Activated T-cell treated with anti-CD3 and anti-CD28 coated beads for 1 hour (primary cell): ENCODE measurements around the gene STK24.

Source experiments
- DNase-seq: peaks from one replicate; pipeline ENCODE4 v3.0.0-alpha.2; 2020; ENCODE audit warnings: low read depth

Gene STK24

DNA sequence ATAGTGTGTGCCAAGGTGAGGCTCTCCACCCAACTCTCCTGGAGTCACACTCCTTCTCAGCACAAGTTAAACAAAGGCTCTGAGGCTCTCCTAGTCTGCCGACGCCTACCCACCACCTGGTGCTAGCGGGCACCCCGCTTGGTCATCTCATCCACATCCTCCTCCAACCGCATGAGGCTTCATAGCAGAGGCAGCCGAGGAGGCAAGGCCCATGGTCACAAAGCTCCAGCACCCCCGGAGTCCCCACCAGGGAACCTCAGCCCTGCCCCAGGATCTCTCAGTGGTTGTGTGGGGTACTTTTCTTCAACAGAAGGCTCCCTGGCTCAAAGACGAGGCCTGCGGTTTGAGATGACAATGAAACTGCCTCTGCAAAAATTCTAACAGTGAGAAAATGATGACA, 43.0 kb downstream of the STK24 start:
- no peak for DNase-seq

DNA sequence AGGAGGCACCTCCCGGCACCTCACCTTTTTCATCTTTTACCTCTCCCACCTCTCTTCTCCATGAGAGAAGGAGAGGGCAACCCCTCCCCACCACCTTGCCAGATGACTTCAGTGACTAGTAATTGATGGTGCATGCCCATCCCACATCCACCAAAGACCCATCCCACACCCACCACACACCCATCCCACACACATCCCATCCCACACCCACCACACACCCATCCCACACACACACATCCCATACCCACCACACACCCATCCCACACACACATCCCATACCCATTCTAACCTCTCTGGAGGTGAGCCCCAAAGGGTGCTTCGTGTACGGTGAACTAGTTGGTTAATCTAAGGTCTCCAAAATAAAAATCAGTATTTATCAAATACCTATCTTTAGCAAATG, 44.7 kb downstream of the STK24 start:
- DNase-seq = no peak

DNA sequence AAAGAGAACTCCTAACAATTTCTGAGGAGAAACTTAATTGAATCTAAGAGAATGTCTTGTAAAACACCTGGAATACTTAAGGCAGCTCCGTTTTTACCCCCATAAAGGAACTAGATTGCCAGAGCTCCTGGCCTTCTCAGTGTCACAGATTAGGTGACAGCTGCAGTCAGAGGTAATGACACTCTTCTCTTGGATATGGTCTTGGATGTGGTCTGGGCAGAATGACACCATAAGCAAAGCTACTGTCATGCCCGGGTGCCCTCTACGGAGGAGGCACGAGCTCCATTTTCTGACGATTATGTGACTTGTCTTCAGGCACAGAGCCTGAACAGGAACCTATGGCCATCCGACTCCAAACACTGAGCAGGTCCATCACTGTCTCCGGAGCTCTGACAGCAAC, 46.7 kb downstream of the STK24 start:
- no peak for DNase-seq

DNA sequence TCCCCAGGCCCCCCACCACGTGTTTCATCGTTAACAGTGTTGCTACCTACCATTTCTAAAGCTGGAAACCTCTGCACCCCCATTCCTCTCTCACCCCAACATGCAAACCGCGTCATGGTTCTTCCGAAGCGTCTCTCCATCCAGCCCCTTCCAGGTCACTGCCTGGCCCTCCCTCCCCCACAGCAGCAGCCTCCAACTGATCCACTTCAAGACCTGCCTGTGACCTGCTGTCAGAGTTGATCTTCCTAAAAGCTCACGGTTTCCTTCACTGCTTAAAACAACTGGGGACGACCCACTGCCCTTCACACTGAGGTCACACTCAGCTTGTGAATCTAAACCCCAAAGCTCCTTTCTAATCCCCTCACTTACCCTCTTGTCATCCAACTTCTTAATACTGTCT, 47.7 kb downstream of the STK24 start:
- DNase-seq = no peak

DNA sequence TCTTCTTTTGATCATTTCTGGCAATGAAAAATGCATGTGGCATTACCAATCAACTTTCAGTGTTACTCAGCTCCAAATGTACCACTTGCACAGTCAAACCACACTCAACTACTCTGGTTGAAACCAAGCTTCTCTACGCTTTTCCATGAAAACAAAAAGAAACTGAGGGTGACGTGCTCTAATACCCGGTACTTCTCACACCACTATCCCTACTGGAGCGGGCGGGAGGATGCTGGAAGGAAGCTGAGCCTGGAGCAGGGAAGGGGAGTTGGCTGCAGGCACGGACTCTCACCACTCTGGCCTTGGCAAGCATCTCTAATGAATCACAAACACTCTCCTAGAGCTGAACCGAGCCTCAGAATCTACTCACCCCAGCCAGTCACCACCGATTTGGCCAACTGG, 48.2 kb downstream of the STK24 start:
- DNase-seq = no peak

DNA sequence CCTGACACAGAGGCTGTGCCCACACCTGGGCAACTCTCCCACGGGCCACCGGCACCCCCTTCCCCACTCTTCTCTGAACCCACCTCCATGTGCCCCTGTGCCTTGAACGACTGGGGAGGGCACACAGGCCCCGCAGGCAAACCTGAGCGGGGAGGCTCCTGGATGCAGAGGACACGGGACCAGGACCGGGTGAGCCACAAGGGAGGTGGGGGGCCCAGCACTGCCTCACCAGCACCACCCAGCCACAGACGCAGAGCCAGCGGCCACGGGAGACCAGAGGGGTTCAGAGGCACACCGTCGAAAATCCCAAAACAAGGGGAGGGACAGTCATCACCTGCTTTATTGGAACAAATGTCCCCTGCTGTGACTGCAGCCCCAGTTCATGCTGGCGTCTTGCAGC, 49.4 kb downstream of the STK24 start:
- no peak for DNase-seq

DNA sequence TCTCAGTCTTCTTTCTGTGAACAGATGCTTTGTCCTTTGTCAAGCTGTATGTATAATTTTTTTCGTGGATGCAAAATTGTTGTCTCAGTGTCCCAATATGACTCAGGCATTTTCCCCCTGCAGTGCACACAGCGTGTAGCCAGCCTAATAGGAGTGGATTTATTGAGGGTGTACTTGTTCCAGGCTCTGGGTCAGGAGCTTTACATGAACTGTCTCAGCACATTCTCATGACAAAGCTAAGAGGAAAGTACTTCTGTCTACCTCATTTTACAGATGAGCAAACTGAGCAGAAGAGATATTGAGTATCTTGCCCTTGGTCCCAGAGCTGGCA, 50.8 kb downstream of the STK24 start:
- no peak for DNase-seq

DNA sequence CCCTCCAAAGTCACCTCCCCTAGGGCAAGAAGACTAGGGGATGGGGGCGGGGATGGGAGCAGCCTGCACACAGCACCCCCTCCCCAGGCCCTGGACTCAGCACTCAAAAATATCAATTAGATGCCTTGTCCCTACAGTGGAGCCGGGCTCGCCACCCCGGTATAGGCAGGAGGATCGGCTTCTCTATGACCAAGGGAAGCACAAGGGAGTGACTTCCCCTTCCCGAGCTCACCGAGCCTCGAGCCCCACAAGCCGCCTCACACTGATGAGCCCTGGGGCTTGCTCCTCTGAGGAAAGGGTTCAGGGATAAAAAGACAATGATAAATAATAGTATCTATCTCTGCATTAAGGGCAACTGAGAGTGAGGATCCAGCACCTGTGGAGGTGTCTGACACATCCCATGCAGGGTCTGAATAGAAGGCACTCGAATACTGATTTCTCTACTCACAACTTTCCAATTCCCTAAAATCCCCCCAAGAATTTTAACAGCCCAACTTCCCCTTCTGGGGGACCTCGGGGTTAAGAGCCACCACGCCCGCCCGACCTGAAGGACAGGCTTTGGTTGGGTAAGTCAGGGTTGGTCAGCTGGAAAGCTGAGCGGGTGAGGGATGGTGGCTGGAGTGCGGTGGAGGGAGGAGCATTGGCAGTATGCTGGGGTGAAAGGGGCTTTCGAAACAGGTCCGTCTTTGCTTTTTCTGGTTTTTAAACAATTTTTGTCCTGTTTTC, 51.3 kb downstream of the STK24 start:
- no peak for DNase-seq

DNA sequence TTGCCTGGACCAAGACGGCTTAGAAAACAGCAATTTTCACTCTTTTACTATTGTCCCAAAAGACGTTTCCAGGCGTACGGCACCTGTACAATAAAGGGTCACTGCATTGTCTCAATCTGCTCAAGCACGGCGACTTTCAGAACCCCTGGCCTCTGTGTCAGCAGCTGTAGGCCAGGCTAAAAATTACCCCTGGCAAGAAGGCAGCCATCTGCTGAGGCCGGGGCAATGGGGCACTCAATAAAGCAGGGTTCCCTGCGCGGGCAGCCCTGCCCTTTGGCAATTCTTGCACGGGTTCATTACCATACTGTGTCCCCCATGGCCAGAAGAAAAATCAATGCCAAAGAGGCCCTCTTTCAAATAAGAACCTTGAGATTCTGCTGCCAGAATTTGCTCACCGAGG, 52.1 kb downstream of the STK24 start:
- DNase-seq = no peak

DNA sequence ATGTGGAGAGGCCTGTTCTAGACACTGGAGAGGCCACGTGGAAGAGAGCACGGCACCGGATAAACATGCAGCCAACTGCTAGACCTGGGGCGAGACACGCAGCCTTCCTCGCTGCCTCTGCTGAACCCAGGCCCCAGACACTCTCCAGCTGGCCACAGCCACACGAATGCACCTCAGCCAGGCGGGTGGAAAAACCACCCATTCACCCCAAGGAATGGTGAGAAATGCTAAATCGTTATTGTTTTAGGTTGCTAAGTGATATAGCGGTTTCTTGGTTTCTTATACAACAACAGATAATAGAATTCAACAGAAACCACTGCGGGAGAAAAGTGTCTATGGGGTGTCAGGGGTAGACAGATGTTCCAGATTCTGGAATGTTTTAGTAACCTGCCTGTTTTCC, 52.5 kb downstream of the STK24 start:
- DNase-seq = no peak

DNA sequence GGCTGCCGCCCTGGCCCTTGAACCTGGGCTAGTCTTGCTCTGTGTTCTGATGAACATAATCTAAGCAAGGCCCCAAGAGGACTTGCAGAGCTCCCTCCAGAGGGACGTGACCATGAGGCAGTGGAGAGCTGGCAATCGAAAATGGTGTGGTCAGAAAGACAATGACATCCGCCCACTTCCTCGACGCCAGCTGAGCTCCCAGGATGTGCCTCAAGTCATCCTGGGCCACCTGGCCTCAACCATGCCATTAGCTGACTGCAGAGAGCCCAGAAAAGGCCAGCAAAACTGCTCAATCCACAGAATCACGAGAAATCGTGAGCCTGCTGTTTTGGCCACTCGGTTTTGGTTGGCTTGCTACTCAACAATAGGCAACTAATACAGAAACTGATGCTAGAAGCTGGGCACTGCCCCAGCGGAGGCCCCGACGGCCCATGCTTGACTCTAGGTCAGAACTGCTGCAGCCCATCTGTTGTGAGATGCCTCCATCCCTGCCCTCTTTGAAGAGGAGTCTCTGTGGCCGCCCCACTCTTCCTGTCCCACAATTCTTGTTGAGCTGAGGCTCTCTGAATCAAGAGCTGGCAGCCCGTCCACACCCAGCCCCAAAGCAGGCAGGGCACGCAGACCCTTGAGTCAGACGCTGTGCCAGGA, 53.3 kb downstream of the STK24 start:
- no peak for DNase-seq

DNA sequence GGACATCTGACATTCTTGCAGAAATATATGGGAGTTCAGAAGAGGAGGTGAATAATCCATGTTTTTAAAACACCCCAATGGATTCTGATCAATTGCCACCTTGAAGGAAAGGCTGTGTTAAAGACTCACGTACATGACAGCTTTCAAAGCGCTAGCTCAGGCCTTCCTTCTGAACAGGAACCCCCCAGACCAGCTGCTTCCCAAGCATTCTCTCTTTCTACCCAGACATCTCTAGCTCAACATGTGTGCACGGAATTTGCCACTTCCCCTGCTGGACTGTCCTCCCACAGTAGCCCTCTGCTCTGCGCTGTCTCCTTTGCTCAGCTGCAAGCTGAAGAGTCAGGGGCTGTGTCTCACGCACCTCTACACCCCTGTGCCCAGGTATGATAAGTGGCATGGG, 54.5 kb downstream of the STK24 start:
- no peak for DNase-seq

DNA sequence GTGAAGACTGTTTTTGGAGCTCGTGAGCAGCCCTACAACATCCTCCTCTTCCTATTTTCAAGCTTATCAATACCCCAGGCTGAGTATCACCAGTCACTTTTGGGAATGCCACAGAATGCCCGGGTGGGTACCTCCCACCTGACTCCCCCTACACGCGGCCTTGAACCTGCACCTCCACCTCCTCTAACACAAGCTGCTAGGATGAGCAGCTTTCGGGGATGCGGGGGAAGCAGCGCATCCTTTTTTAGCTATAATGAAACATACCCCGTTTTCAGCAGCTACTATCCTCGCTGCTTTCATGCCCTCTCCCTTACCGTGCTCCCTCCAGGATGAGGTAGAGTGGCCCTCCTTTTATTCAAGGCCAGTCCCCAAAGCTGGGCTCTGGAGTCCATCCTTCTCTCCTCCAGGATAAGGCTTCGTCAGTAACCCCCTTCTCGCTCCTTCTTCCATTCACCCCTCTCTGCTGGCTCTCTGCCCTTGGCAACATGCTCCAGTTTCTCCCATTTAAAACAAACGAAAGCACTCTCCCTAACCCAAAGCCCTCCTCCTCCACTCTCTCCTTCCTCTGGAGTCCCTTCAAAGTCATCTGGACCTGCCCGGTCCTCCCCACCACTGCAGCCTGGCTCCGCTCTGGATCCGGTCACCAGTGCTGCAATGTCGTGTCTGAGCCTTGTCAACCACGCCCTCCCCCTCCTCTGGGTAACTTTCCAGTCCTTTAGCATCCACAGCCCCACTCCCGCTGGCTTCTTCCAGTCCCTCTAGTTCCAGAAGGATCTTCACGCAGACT, 55.3 kb downstream of the STK24 start:
- DNase-seq = no peak

DNA sequence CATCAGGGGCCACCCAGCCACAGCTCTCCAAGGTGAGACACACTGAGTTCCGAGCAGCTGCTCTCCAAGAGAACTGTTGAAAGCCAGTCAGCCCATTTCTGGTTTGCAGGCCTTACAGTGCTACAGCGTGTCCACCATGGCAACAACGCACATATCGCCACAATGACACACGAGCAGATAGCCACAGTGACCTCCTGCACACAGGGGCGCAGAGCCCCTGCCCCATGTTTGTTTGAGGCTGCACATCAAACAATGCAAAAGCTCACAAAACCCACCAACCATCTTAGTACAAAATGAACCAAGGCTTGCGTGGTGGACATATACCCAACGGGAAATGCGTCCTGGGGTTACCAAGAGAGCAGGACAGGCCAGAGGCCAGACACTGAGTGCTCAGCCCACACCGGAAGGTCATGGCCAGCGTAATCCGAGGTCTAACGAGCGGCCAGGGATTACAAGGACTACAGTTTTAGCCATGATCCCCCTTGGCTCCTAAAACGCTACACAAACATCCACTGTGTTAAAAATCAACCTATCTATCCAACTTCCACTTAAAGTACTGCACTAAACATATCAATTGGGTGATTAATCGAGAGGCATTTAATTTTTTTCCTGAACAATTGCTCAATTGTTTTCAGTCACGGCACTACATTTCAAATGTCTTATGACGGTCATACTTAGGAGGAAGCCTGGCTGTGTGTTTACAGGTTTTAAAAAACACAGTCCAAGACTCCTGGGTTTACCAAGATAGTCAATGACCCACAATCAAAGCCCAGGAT, 56.0 kb downstream of the STK24 start:
- no peak for DNase-seq

DNA sequence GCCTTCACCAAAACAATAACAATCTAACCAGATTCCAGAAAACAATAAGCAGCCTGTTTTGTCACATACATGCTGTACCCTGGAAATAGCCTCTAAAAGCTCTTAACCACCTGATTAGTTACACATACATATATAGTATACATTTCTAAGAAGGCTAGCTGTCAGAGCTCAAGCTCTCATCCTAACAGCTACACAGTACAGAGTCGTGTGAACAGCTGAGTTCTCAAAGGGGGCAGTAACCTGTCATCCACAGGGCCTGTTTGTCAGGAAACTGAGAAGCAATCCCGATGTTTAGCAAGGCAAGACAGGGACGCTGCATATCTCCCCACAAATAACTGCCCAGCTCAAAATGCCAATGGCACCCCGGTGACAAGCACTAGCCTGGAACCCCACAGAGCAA, 56.9 kb downstream of the STK24 start:
- DNase-seq = no peak

DNA sequence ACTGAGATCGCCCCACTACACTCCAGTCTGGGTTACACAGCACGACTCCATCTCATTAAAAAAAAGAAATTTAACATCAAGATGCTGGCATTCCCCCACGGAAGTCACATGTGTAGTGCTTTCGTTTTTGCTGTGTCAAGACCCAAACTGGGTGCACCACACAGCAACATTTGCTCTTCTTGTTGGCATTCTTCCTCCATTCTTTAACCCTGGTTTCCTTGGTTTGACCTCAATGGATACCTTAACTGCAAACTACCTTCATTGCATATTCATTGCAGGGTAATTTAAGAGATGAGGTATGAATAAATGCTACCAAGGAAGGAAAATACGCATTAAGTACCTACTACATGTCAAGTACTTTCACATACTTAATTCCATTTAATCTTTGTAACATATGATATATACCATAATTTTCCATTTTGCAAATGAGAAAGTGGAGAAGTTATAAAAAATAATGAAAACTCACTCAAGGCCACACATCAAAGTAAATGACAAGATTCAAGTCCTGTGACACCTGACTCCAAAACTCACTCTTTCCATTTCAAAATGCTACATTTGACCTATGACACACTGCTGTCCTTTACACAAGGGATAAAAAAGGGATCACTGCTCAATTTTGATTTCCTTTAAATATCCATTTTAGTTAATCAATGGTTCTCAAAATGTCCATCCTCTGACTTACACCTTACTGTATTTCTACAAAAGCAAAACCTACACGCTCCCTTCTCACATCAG, 59.2 kb downstream of the STK24 start:
- no peak for DNase-seq

DNA sequence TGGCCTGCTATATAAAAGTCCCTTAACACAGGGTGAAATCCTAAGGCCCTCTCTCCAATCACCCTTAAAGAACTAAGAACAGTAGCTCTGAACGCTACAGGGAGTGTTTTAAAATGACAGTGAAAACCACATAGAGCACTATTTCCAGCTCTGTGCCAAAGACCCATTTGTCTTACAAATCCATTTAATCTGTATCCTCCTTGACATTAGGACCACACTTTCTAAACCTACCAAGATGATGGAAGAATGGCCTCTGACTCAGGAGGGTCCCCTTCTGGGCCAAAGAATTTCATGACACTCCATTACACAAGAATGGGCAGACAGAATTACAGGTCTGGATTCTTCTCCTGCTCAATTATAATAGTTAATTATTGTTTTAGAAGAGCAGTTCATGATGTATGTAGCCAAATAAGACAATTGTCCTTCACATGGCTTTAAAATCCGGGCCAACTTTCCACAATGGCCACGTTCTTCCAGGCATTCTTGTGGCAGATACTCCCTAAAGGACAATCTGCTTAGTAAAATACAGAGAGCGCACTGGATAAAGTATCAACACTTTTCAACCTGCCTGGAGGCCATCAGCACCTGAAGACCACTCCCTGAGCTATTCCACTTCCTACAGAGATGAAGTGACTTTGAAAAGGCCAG, 61.0 kb downstream of the STK24 start:
- no peak for DNase-seq

DNA sequence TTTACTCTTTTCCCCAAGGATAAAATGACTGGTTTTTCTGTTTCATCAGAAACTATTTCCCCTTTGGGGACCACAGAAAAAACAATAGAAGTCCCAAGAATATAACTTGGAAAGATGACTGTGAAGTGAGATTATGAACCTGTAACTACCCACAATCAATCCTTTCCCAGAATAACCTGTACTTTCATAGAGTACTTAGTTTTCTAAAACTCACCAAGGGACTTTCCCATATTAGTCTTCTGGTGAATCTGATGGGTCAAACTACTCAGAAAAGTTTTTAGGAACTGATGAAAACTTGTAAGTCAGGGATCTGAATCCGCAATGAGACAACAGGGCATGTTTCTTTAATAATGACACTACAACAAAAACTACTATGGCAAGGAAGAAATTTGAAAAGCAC, 62.6 kb downstream of the STK24 start:
- DNase-seq = no peak

DNA sequence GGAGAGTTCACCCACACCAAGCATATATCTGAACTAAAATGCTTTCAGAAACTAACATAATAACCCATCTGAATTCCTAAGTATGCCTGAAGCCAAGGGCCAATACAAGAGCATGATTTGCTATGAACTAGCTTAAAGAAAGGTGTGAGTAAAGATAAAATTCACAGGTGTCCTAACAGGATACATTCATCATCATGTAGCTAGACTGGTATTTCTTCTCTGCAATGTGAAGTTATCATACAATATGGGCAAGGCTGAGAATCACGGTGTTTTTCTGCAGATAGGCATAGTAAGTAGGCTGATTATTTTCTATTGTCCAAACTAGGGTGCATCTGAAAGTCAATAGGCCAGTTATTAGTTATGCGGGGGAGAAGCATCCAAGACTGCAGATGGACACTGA, 63.1 kb downstream of the STK24 start:
- no peak for DNase-seq

DNA sequence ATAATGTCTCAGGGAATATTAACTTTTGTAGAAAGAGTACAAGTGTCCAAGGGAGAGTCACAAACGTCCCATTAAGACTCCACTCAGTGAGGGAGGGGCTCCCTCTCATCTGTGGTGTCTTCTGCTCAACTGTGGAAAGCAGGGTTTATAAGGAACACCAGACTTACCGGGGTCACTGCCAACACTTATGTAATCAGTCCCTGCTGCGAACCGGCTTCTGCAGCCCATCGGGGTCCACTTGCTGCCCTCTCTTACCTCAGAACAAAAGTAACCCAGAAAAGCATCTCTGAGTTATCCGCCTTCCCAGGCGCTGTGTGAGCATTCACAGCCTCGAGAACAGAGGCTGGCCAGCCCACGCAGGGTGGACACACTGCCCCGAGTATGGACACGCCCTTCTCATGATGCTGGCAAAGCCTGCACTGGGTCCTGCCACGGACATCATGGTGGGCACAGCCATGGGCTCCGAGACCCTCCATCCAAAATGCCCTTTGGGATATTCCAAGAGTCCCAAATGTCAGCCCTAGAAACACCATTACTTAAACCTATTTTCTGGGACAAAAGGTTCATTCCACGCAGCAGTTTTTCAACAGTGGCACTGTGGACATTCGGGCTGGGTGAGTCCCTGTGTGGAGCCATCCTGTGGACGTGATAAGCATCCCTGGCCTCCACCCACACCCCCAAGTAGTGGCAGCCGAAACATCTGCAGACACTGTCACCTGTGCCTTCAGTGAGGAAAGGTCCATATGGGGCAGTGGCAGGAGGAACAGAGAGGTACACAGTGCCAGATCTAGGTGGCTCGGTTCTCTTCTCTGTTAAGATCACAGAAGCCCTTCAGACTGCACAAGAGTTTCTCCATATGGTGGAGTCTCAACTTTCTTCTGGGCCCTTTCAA, 63.9 kb downstream of the STK24 start:
- no peak for DNase-seq
